Neural crest cell (in vitro differentiated cells): ENCODE measurements around the gene ANKZF1. TPM values are rescaled to one million over a fixed set of nuclear protein-coding genes. Genes with fewer than 3 reads are reported as not detected.

Experiments used
- DNase-seq: peaks from one replicate; pipeline ENCODE4 v3.0.0; 2021; ENCODE audit warnings: low read depth, mixed read lengths, low spot score
- H3K27ac Mint-ChIP-seq: one replicate; pipeline ENCODE4 v1.8.0; 2021; ENCODE audit warnings: mild to moderate bottlenecking, mixed read lengths; ENCODE audit not compliant: unreplicated experiment
- H3K27me3 Mint-ChIP-seq: 2 replicates; pipeline ENCODE4 v1.8.0; 2021; ENCODE audit warnings: low read depth, mild to moderate bottlenecking, mixed read lengths
- H3K36me3 Mint-ChIP-seq: 2 replicates; pipeline ENCODE4 v1.8.0; 2021; ENCODE audit warnings: low read depth, mild to moderate bottlenecking, mixed read lengths
- H3K4me1 Mint-ChIP-seq: 2 replicates; pipeline ENCODE4 v1.8.0; 2021; ENCODE audit warnings: mixed read lengths
- H3K4me3 Mint-ChIP-seq: one replicate; pipeline ENCODE4 v1.8.0; 2021; ENCODE audit warnings: mild to moderate bottlenecking, mixed read lengths
- H3K9me3 Mint-ChIP-seq: 2 replicates; pipeline ENCODE4 v1.8.0; 2021; ENCODE audit warnings: mixed read lengths
- CTCF ChIP-seq: fragments of 200-600 bp; sonication (generic); conservative IDR thresholded peaks from 2 replicates; pipeline ENCODE4 v1.5.0; 2021; ENCODE audit warnings: antibody characterized with exemption, mild to moderate bottlenecking
- total RNA-seq: library from RNA; stranded (reverse); gene quantifications from 2 replicates; pipeline ENCODE4 v1.2.1, GENCODE V29; 2021

Gene ANKZF1
- total RNA-seq, 1 donor from 2014 or later = 36.4 TPM

GRCh38 chr2:219285373-219285735 lies 55.7 kb downstream of the ANKZF1 start:
- no peak for TF ChIP-seq CTCF
- no peak overlapping the region for H3K27ac Mint-ChIP-seq
- peaks cover 2% of the 10 kb centered on the region for H3K27me3 Mint-ChIP-seq
- no peak for DNase-seq
- no peaks in the 10 kb centered on the region for H3K9me3 Mint-ChIP-seq
- peaks cover 6% of the 10 kb centered on the region for H3K4me1 Mint-ChIP-seq
- no peak overlapping the region for H3K4me3 Mint-ChIP-seq
- no peaks in the 10 kb centered on the region for H3K36me3 Mint-ChIP-seq

GRCh38 chr2:219285894-219286425 lies 56.4 kb downstream of the ANKZF1 start:
- no peak overlapping the region for H3K27ac Mint-ChIP-seq
- no peak for DNase-seq
- H3K36me3 Mint-ChIP-seq = no peaks in the 10 kb centered on the region
- H3K4me1 Mint-ChIP-seq = peaks cover 5% of the 10 kb centered on the region
- H3K27me3 Mint-ChIP-seq = peaks cover 2% of the 10 kb centered on the region
- no peaks in the 10 kb centered on the region for H3K9me3 Mint-ChIP-seq
- peak overlapping the region; percentile 18 for H3K4me3 Mint-ChIP-seq
- no peak for TF ChIP-seq CTCF

Other genes with a start within 250 kb of the ANKZF1 start
- not detected in 2 replicates for gene FEV, start 244.6 kb upstream of the ANKZF1 start, total RNA-seq
- gene CRYBA2, start 236.4 kb upstream of the ANKZF1 start, total RNA-seq = not detected in 2 replicates
- 0.93 and 1.4 TPM in 2 replicates for gene CFAP65, start 188.3 kb upstream of the ANKZF1 start, total RNA-seq
- 0.16 TPM in 1 of 2 replicates, not detected in the other for gene IHH, start 168.9 kb upstream of the ANKZF1 start, total RNA-seq
- 23.5 and 26.8 TPM in 2 replicates for gene NHEJ1, start 69.0 kb upstream of the ANKZF1 start, total RNA-seq
- gene SLC23A3, start 59.8 kb upstream of the ANKZF1 start, total RNA-seq = 0.34 and 1.5 TPM in 2 replicates
- gene CNPPD1, start 52.9 kb upstream of the ANKZF1 start, total RNA-seq = 39.9 and 42.1 TPM in 2 replicates
- gene RETREG2, start 51.5 kb upstream of the ANKZF1 start, total RNA-seq = 84.6 and 86.0 TPM in 2 replicates
- gene ZFAND2B, start 23.0 kb upstream of the ANKZF1 start, total RNA-seq = 26.6 and 30.1 TPM in 2 replicates
- gene ABCB6, start 10.8 kb upstream of the ANKZF1 start, total RNA-seq = 35.9 and 39.1 TPM in 2 replicates
- 41.2 and 42.0 TPM in 2 replicates for gene ATG9A, start 170 bp upstream of the ANKZF1 start, total RNA-seq
- gene GLB1L, start 15.6 kb downstream of the ANKZF1 start, total RNA-seq = 11.2 and 12.7 TPM in 2 replicates
- 28.5 and 31.2 TPM in 2 replicates for gene STK16, start 15.7 kb downstream of the ANKZF1 start, total RNA-seq
- gene TUBA4B, start 23.4 kb downstream of the ANKZF1 start, total RNA-seq = not detected in 2 replicates
- 0.14 TPM in 1 of 2 replicates, not detected in the other for gene TUBA4A, start 24.1 kb downstream of the ANKZF1 start, total RNA-seq
- gene DNAJB2, start 49.6 kb downstream of the ANKZF1 start, total RNA-seq = 59.2 and 59.7 TPM in 2 replicates
- 3.2 and 4.1 TPM in 2 replicates for gene PTPRN, start 79.6 kb downstream of the ANKZF1 start, total RNA-seq
- gene RESP18, start 102.9 kb downstream of the ANKZF1 start, total RNA-seq = not detected in 2 replicates
- 36.9 and 39.5 TPM in 2 replicates for gene DNPEP, start 158.1 kb downstream of the ANKZF1 start, total RNA-seq
- 0.28 TPM in 1 of 2 replicates, not detected in the other for gene DES, start 188.6 kb downstream of the ANKZF1 start, total RNA-seq
- 13.4 and 17.5 TPM in 2 replicates for gene SPEG, start 205.0 kb downstream of the ANKZF1 start, total RNA-seq